NCI-H2029 (cell line): ENCODE data around the gene BOK.
"Not testable (repeated sequence)": the region's sequence is repeated elsewhere in the genome, so short reads cannot be mapped to it uniquely, and the experiment has no call there.

Experiments
- DNase-seq: peaks from one replicate; lab custom pipeline; 2025; lab: John Stamatoyannopoulos, UW

The BOK gene

DNA sequence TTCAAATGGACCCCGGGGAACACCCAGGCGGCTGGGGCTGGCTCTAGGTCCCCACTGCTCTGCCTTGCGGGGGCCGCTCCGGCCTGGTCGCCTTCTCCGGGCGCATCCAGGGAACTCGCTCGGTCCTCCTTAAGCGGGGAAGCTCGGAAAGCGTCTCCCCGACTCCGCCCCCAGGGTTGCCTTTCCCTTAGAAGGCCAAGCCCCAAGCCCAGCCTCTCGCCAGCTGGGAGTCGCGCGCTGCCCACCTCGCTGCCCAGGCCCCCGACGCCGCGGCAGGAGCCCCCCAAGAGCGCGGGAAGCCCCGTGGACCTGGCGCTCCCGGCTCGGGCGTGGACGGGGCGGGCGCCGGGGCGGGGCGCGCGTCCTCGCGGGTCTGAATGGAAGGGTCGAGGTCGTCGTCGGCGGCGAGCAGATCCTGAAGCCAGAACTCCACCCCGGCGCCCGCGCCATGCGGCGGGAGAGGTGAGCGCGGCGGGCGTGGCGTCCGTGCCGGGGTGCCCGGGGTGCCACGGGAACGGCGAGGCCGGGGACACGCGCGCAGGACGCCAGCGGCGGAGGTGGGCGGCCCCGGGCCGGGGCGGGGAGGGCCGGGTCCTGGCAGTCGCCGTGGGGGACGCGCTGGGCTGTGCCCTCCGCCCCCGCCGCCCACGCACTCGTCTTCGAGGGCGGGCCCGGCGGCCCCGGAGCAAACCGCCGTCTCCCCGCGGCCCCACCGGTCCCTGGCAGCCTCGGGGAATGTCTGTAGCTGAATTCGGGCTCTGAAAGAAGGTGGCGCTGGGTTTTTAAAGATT, at the start of gene BOK:
Gene BOK, plus strand, starts transcription at position 214 of the 791 bp plus-strand sequence. CDS start 739 bp downstream, outside the sequence.
- peak; percentile 36 for DNase-seq

GRCh38 chr2:241509155-241509784, 49.3 kb upstream of the BOK start:
- DNase-seq: no peak

DNA sequence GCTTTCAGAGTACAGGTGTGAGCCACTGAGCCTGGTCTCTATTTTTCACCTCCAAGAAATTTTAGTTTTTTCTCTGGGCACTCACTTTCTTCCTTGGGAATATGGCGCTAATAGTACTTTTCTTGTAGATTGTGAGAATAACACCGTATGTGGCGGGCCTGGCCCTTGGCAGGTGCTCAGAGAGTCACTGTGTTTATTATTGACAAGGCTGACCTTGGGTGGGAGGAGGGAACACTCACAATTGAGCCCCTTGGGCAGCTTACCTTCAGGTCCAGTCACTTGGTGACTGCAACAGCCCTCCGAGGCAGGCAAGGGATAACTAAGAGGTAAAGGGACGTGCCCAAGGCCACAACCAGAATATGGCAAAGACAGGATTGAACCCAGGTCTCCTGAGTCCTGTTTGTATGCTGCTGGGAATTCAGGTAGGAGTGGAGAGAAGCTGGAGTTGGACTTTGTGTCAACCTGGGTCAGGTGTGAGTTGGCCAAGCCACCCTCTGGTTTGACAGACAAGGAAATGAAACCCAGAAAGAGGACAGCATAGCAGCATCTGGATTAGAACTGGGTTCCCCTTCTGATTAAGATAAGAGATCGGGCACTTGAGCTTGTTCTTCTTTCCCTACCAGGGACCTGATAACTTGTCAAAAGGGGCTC, 47.3 kb upstream of the BOK start:
- DNase-seq: no peak

GRCh38 chr2:241514553-241514952, 44.0 kb upstream of the BOK start:
- DNase-seq: no peak

GRCh38 chr2:241514986-241515737, 43.4 kb upstream of the BOK start:
- DNase-seq: no peak

DNA sequence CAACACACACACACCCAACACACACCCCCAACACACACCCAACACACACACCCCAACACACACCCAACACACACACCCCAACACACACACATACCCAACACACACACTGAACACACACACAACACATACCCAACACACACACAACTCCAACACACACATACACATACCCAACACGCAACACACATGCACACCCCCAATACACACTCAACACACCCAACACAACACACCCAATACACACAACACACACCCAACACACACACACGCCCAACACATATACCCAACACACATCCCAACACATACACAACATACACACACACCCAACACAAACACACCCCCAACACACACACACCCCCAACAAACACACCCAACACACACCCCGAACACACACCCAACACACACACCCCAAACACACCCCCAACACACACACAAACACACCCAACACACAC, 42.0 kb upstream of the BOK start:
- DNase-seq: no peak

- DNase-seq: no peak
These were observed 41.2 kb upstream of the BOK start for GRCh38 chr2:241517297-241517696.

DNA sequence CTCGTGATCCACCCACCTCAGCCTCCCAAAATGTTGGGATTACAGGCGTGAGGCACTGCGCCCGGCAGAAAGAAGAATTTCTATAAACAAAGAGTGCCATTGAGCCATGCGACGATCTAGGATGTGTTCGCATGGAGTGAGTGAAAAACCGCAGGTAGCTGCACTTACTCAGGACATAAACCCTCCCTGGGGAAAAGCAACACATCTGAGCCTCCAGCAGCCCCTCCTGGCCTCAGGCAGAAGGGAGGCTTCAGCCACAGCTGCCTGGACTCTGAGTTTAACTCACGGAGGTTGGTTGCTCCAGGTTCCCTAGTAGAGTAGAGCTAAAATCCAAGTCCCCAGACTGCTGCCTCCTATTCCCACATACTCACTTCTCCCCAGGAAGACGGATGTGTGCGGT, 38.9 kb upstream of the BOK start:
- no peak for DNase-seq

GRCh38 chr2:241522477-241522876, 36.1 kb upstream of the BOK start:
- no peak for DNase-seq

GRCh38 chr2:241525818-241526780, 32.4 kb upstream of the BOK start:
- not testable (repeated sequence) for DNase-seq

DNA sequence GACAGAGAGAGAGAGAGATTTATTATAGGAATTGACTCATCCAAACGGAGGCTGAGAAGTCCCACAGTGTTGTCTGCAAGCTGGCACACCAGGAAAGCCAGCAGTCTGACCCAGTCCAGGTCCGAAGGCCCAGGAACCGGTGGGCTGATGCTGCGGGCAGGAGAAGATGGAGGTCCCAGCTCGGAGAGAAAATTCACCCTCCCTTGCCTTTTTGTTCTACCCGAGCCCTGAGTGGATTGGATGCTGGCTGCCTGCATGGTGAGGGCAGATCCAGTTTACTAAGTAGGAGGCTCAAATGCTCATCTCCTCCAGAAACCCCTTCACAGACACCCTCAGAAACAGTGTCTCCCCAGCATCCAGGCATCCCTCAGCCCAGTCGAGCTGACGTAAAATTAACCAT, 28.0 kb upstream of the BOK start:
- DNase-seq: no peak

DNA sequence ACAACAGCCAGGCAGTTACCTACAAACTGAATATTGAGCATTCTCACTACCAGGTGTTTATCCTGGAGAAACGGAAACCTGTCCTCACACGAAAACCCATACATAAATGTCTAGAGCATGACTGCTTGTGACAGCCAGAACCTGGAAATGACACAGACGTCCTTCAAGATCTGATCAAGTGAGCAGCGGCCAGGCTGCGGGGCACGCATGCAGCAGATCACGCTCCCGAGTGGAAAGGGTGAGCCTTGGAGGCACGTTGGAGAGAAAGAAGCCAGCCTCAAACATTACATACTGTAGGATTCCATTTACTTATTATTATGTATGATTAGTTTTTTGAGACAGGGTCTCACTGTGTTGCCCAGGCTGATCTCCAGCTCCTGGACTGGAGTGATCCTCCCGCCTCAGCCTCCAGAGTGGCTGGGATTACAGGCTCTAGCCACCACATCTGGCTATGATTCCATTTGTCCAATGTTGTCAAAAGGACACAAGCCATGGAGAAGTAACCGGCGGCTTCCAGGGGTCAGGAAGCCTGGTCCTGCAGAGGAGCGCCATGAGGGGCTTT, 27.3 kb upstream of the BOK start:
- DNase-seq: no peak

GRCh38 chr2:241532168-241532567, 26.4 kb upstream of the BOK start:
- no peak for DNase-seq

DNA sequence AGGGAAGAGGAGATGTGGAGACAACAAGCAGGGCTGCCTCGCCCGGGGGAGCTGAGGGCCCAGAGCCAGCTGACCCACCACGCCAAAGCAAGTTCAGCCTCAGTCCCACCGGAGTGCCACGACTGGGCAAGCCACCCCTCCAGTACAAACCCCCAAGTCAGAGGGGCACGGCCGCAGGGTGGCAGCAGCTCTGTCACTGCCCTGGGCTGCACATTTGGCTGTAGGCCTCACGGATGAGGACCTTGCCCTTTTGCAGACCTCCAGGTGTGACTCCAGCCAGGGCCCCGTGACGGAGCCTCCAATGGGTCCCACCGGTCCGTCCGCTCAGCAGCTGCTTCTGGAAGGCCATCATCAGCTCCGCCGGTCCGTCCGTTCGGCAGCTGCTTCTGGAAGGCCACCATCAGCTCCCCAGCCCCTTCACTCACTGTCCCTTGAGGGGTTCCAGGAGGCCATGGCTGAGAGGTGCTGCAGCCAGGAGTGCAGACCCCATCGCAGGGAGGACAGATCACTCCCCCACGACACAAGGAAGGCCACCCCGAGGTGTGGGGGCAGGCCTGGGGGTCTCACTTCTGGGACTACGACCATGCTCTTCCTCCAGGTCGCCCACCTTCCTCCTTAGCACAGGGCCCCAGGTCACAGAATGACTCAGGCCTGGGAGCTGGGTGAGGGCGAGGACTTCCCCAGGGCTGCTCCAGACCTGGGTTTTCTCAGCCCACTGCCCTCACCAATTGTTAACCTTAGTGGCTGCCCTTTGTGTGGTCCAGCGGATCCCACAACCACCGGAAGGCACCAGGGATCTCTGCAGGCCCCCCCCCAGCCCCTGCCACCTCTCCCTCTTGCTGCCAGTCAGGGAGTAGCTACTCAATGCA, 25.6 kb upstream of the BOK start:
- no peak for DNase-seq

- no peak for DNase-seq
These were observed 24.3 kb upstream of the BOK start for GRCh38 chr2:241534293-241534692.

GRCh38 chr2:241534701-241535375, 23.7 kb upstream of the BOK start:
- DNase-seq: no peak

DNA sequence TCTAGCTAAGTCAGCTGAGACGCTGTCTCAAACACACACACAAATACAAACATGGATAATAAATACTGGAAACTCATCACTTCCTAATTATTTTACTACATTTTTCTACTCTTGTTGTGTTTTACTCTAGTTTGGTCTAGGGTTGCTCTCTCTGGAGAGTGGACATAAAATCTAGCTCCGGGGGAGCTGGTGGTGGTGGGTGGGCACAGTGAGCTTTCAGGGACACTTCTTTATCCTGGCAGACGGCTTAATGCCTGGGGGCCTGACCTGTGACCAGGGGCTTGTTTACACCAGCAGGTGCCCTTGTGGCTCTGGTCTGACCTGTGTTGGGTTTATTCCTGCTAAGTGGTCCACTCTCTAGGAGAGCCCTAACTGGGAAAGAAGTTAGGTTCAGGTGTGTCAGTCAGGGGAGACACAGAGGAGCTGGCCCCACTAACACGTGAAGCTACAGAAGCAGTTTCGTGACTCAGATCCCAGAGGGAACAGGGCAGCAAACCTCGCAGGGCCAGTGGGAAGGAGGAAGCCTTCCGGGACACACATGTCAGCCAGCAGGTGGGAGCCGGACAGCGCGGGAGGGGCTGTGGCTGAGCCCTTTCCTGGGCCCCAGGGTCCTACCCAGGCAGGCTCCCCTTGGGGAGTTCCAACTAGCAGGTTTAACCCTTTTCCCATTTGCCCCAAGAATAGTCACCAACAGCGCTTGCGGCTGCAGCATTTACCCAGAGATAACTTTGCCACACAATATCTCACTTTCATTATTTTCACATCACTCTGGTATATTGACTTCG, 22.5 kb upstream of the BOK start:
- DNase-seq: no peak

DNA sequence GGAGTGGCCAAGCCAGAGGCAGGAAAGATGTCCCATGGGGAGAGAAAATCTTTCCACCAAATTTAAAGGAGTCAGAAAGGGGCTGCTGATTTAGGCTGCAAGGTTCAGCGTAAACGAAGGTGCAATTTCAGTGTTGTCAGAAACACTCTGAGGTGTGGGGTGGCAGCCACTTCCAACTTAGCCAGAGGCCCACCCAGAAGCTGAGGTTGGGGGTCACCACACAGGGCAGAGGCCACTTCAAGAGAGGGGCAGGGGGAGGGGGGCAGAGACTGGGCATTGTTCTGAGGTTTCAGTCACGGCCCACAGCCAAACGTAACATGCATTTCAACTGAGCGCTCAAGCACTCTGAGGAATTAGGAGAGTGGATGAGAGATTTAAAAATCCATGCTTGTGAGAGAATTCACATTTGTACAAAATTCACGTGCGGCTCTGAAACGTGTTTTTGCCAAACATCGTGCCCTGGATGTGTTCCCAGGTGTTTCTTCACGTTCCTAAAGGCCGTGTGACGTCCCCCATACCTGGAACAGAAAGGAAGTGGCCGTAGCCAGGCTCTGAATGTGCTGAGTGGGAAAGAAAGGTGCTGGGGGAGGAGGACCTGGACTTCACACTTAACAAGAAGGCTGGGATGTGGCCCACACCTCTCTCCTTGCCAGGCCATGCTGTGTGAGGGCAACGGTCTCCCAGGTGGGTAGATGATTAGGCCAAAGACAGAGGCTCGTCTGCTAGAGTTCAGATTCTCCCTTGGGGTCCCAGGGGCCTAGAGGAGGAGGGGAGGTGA, 19.5 kb upstream of the BOK start:
- DNase-seq: no peak
